Upper lobe of left lung (tissue), 6 donors: ENCODE data around the gene ADD3. TPM values are rescaled to one million over a fixed set of nuclear protein-coding genes. Genes with fewer than 3 reads are reported as not detected.

Experiments used
- ATAC-seq, 2 donors: fragments of 200-7000 bp; cut with Tn5 transposase; one replicate each; pipeline ENCODE4 v1.9.1; 2022; ENCODE audit warnings: mild to moderate bottlenecking in 2 of 2, moderate library complexity in 2 of 2; ENCODE audit not compliant: low FRiP score in 2 of 2
- DNase-seq, 2 donors: peaks; one replicate each; pipeline ENCODE4 v3.0.0-alpha.2; 2019 to 2020
- H3K27ac ChIP-seq, 4 donors: fragments of 200-600 bp; sonication (generic); one replicate each; pipeline ENCODE4 v1.5.1; 2016 to 2019
- H3K27me3 ChIP-seq, 4 donors: fragments of 200-600 bp; sonication (generic); one replicate each; pipeline ENCODE4 v1.5.1; 2017 to 2019
- H3K36me3 ChIP-seq, 4 donors: fragments of 200-600 bp; sonication (generic); one replicate each; pipeline ENCODE4 v1.5.1; 2016 to 2019
- H3K4me1 ChIP-seq, 4 donors: fragments of 200-600 bp; sonication (generic); one replicate each; pipeline ENCODE4 v1.5.1; 2018 to 2019
- H3K4me3 ChIP-seq, 4 donors: fragments of 200-600 bp; sonication (generic); one replicate each; pipeline ENCODE4 v1.5.1; 2017 to 2019; ENCODE audit warnings: mild to moderate bottlenecking in 2 of 4, moderate library complexity in 1 of 4
- H3K9me3 ChIP-seq, 4 donors: fragments of 200-600 bp; sonication (generic); one replicate each; pipeline ENCODE4 v1.5.1; 2018 to 2019
- CTCF ChIP-seq, 6 experiments: fragments of 450-650 bp in 4 of 6; fragments of 200-600 bp in 2 of 6; sonication (generic) in 2 of 6; IDR thresholded peaks; one replicate each; pipeline ENCODE4 v1.5.1; 2016 to 2019; ENCODE audit warnings: antibody characterized with exemption in 6 of 6
- EP300 ChIP-seq, 4 donors: sonication (generic); formaldehyde crosslinking; IDR thresholded peaks; one replicate each; pipeline ENCODE4 v1.5.1; 2017; ENCODE audit warnings: antibody characterized with exemption in 4 of 4, control low read depth in 2 of 4
- POLR2A ChIP-seq, 4 donors: fragments of 450-650 bp; IDR thresholded peaks; one replicate each; pipeline ENCODE4 v1.5.1; 2016 to 2017; ENCODE audit warnings: antibody characterized with exemption in 4 of 4, mild to moderate bottlenecking in 2 of 4
- POLR2AphosphoS5 ChIP-seq, 2 donors: sonication (generic); formaldehyde crosslinking; IDR thresholded peaks; one replicate each; pipeline ENCODE4 v1.5.1; 2017; ENCODE audit warnings: antibody characterized with exemption in 2 of 2
- WGBS, 2 donors: methylation state at CpG; one replicate each; pipeline ENCODE4 v1.1.5; 2017 to 2018; 5-methylcytosine and 5-hydroxymethylcytosine counted together
- total RNA-seq, 6 donors: library from RNA; depleted of rRNA in 4 of 6; stranded (reverse); fragments of >200 nt in 4 of 6; gene quantifications; one replicate each; pipeline versions ENCODE4 v1.1.0 to v1.2.1, GENCODE V29; 2016 to 2021
- donor health status: DM: no; HTN: no; CAD: no; lungs with moderate emphysema.
- donor health status: DM: no; HTN: yes; CAD: no; lungs with severe emphysema.

The ADD3 gene
- total RNA-seq, 6 donors from 2014 or later = 34.1 to 229 (median 61.0) TPM

- TF ChIP-seq POLR2A (IDR thresholded peaks at IDR 0.05) (no peak), CTCF (IDR thresholded peaks at IDR 0.05) (no peak), EP300 (IDR thresholded peaks at IDR 0.05) (no peak), POLR2AphosphoS5 (IDR thresholded peaks at IDR 0.05) (no peak)
- Histone ChIP-seq H3K36me3 (no peaks in the 10 kb centered on the region), H3K27ac (no peak overlapping the region), H3K27me3 (no peaks in the 10 kb centered on the region), H3K4me3 (no peak overlapping the region), H3K4me1 (peaks cover 9 to 17% (median 10%) of the 10 kb centered on the region in 4 donors), H3K9me3 (no peaks in the 10 kb centered on the region)
- no peak for ATAC-seq
- 71 to 77% methylated on average over 5 of the region's 5 CpGs for WGBS, 2 donors
- no peak for DNase-seq
Measured at GRCh38 chr10:109994711-109995577, 12.8 kb upstream of the ADD3 start.

- no peak for ATAC-seq
- Histone ChIP-seq H3K4me3 (no peak overlapping the region), H3K27me3 (no peaks in the 10 kb centered on the region), H3K27ac (no peak overlapping the region), H3K36me3 (no peaks in the 10 kb centered on the region), H3K9me3 (no peaks in the 10 kb centered on the region), H3K4me1 (peaks cover 9 to 17% (median 10%) of the 10 kb centered on the region in 4 donors)
- no peak for TF ChIP-seq POLR2AphosphoS5 (IDR thresholded peaks at IDR 0.05)
- TF ChIP-seq POLR2A (IDR thresholded peaks at IDR 0.05) = no peak
- TF ChIP-seq EP300 (IDR thresholded peaks at IDR 0.05) = no peak
- TF ChIP-seq CTCF (IDR thresholded peaks at IDR 0.05) = no peak
- no peak for DNase-seq
- WGBS, 2 donors = 91 to 92% methylated on average over 3 of the region's 3 CpGs
Measured at GRCh38 chr10:109995595-109995994, 12.2 kb upstream of the ADD3 start.

GRCh38 chr10:109996225-109996624 is 11.6 kb upstream of the ADD3 start:
- no peak overlapping the region for H3K4me3 ChIP-seq
- DNase-seq (no peak), ATAC-seq (peak in 1 of 2 donors; percentile 70)
- WGBS, 2 donors = 20 to 34% methylated on average over 2 of the region's 2 CpGs
- H3K4me1 ChIP-seq = peaks cover 9 to 17% (median 10%) of the 10 kb centered on the region in 4 donors
- peak overlapping the region in 2 of 4 donors; percentile 22 to 38 for H3K27ac ChIP-seq
- TF ChIP-seq POLR2AphosphoS5 (IDR thresholded peaks at IDR 0.05) (no peak), EP300 (IDR thresholded peaks at IDR 0.05) (no peak), POLR2A (IDR thresholded peaks at IDR 0.05) (no peak), CTCF (IDR thresholded peaks at IDR 0.05) (no peak)
- H3K27me3 ChIP-seq = no peaks in the 10 kb centered on the region
- H3K36me3 ChIP-seq = no peaks in the 10 kb centered on the region
- no peaks in the 10 kb centered on the region for H3K9me3 ChIP-seq

GRCh38 chr10:109996766-109997171 is 11.0 kb upstream of the ADD3 start:
- no peak for TF ChIP-seq POLR2A (IDR thresholded peaks at IDR 0.05)
- TF ChIP-seq CTCF (IDR thresholded peaks at IDR 0.05) = no peak
- no peak for TF ChIP-seq POLR2AphosphoS5 (IDR thresholded peaks at IDR 0.05)
- no peak for TF ChIP-seq EP300 (IDR thresholded peaks at IDR 0.05)
- H3K9me3 ChIP-seq = no peaks in the 10 kb centered on the region
- ATAC-seq (no peak), DNase-seq (no peak)
- H3K4me1 ChIP-seq = peaks cover 9 to 17% (median 10%) of the 10 kb centered on the region in 4 donors
- no peaks in the 10 kb centered on the region for H3K27me3 ChIP-seq
- no peak overlapping the region for H3K4me3 ChIP-seq
- WGBS, 2 donors = 85 to 90% methylated on average over 3 of the region's 3 CpGs
- H3K36me3 ChIP-seq = no peaks in the 10 kb centered on the region
- H3K27ac ChIP-seq = peak overlapping the region in 2 of 4 donors; percentile 22 to 38
